B cell (primary cell): ENCODE data around the gene CWF19L2. TPM values are rescaled to one million over a fixed set of nuclear protein-coding genes. Genes with fewer than 3 reads are reported as not detected.

Experiments
- ATAC-seq: fragments of 200-7000 bp; cut with Tn5 transposase; one replicate; pipeline ENCODE4 v1.10.0; 2021; ENCODE audit warnings: low read depth, mild to moderate bottlenecking, moderate number of reproducible peaks, moderate library complexity
- CTCF ChIA-PET: fragments of 350-600 bp; sonication (Branson Sonifier 250); formaldehyde crosslinking; loops from one replicate; lab custom pipeline; 2021; ENCODE audit warnings: antibody characterized with exemption, inconsistent platforms; lab: Charles Lee
- POLR2A ChIA-PET: fragments of 350-600 bp; sonication (Branson Sonifier 250); formaldehyde crosslinking; loops from one replicate; lab custom pipeline; 2021; ENCODE audit warnings: antibody characterized with exemption; lab: Charles Lee
- DNase-seq: peaks from one replicate; pipeline ENCODE4 v3.0.0; 2013
- H2AFZ ChIP-seq: 2 replicates; pipeline ENCODE4 v1.6.1; 2012; ENCODE audit warnings: mild to moderate bottlenecking, low read depth, low read length; ENCODE audit not compliant: insufficient read depth, poor library complexity, severe bottlenecking
- H3K27ac ChIP-seq, 2 donors: 1 replicate in 1 of 2; 2 replicates in 1 of 2; pipeline ENCODE4 v1.5.1; 2012 to 2013; ENCODE audit warnings: low read length in 2 of 2, mild to moderate bottlenecking in 2 of 2, moderate library complexity in 1 of 2
- H3K27me3 ChIP-seq, 4 experiments: fragments of 200-600 bp in 1 of 4; sonication (generic) in 1 of 4; replicated peaks in 1 of 4; 1 replicate in 2 of 4; 2 replicates in 2 of 4; pipeline versions ENCODE4 v1.6.1 to v1.7.0; 2013 to 2016; ENCODE audit warnings: low read length in 3 of 4, mild to moderate bottlenecking in 2 of 4, mixed read lengths in 1 of 4, moderate library complexity in 1 of 4; ENCODE audit not compliant: insufficient read depth in 4 of 4, control insufficient read depth in 3 of 4; ENCODE audit errors: control extremely low read depth in 1 of 4
- H3K36me3 ChIP-seq, 2 experiments: replicated peaks in 1 of 2; 1 replicate in 1 of 2; 2 replicates in 1 of 2; pipeline versions ENCODE4 v1.6.1 to v1.7.1; 2013; ENCODE audit warnings: low read length in 1 of 2; ENCODE audit not compliant: insufficient read depth in 2 of 2, control insufficient read depth in 1 of 2; ENCODE audit errors: control extremely low read depth in 1 of 2, extremely low read depth in 1 of 2
- H3K4me1 ChIP-seq, 2 donors: fragments of 200-600 bp in 1 of 2; sonication (generic) in 1 of 2; 1 replicate in 1 of 2; 2 replicates in 1 of 2; pipeline versions ENCODE4 v1.5.1 to v1.6.1; 2013 to 2017; ENCODE audit warnings: low read length in 2 of 2; ENCODE audit not compliant: control insufficient read depth in 2 of 2, insufficient read depth in 2 of 2
- H3K4me2 ChIP-seq: replicated peaks from 2 replicates; pipeline ENCODE3; 2012; ENCODE audit warnings: mild to moderate bottlenecking, low read depth, low read length; ENCODE audit not compliant: poor library complexity, severe bottlenecking
- H3K4me3 ChIP-seq, 5 experiments: fragments of 200-600 bp in 1 of 5; sonication (generic) in 1 of 5; 1 replicate in 3 of 5; 2 replicates in 2 of 5; pipeline versions ENCODE4 v1.5.1 to v1.7.0; 2011 to 2016; ENCODE audit warnings: low read length in 4 of 5, mild to moderate bottlenecking in 4 of 5, low read depth in 2 of 5, control low read depth in 1 of 5, moderate library complexity in 1 of 5; ENCODE audit not compliant: insufficient read depth in 1 of 5; ENCODE audit errors: control extremely low read depth in 1 of 5, extremely low read depth in 1 of 5
- H3K79me2 ChIP-seq: fragments of 200-600 bp; sonication (generic); one replicate; pipeline ENCODE4 v1.6.0; 2016; ENCODE audit warnings: low read length; ENCODE audit not compliant: control insufficient read depth, insufficient read depth
- H3K9ac ChIP-seq: fragments of 200-600 bp; sonication (generic); 2 replicates; pipeline ENCODE4 v1.6.1; 2017; ENCODE audit warnings: mild to moderate bottlenecking, low read length, moderate library complexity
- H3K9me3 ChIP-seq, 3 donors: one replicate each; pipeline versions ENCODE4 v1.6.1 to v1.7.1; 2013; ENCODE audit warnings: low read length in 2 of 3; ENCODE audit not compliant: control insufficient read depth in 2 of 3, insufficient read depth in 1 of 3; ENCODE audit errors: control extremely low read depth in 1 of 3
- H4K20me1 ChIP-seq: 2 replicates; pipeline ENCODE4 v1.6.0; 2012; ENCODE audit warnings: mild to moderate bottlenecking, low read length; ENCODE audit not compliant: insufficient read depth, control insufficient read depth, poor library complexity, severe bottlenecking
- H3K27ac Mint-ChIP-seq: one replicate; pipeline ENCODE4 v1.8.0; 2021; ENCODE audit warnings: mixed read lengths
- H3K27me3 Mint-ChIP-seq: one replicate; pipeline ENCODE4 v1.8.0; 2021; ENCODE audit warnings: mixed read lengths
- H3K4me1 Mint-ChIP-seq: one replicate; pipeline ENCODE4 v1.8.0; 2021; ENCODE audit warnings: mixed read lengths
- H3K4me3 Mint-ChIP-seq: one replicate; pipeline ENCODE4 v1.8.0; 2021; ENCODE audit warnings: mixed read lengths
- H3K9me3 Mint-ChIP-seq: one replicate; pipeline ENCODE4 v1.8.0; 2022; ENCODE audit warnings: mixed read lengths; ENCODE audit not compliant: insufficient read depth
- EZH2 ChIP-seq: IDR thresholded peaks from 2 replicates; pipeline ENCODE4 v1.6.1; 2012; ENCODE audit warnings: borderline replicate concordance, low read depth, mild to moderate bottlenecking, moderate library complexity, low read length; ENCODE audit not compliant: insufficient read depth, poor library complexity, severe bottlenecking
- WGBS: methylation state at CpG from one replicate; pipeline ENCODE4 v1.1.5; 2013; ENCODE audit warnings: missing lambda C conversion rate; ENCODE audit not compliant: insufficient coverage; 5-methylcytosine and 5-hydroxymethylcytosine counted together
- intact Hi-C: fragments of 100-400 bp; cut with micrococcal nuclease; formaldehyde crosslinking; loops from one replicate; pipeline ENCODE4 v1.10.0; 2022
- polyA plus RNA-seq: library from polyadenylated mRNA; depleted of rRNA; stranded (reverse); fragments of >200 nt; gene quantifications from 2 replicates; pipeline ENCODE4 v1.2.3, GENCODE V29; 2012
- total RNA-seq, 2 donors: library from RNA; stranded (reverse); fragments of 120-200 nt in 1 of 2; gene quantifications; 1 replicate in 1 of 2; 2 replicates in 1 of 2; pipeline versions ENCODE4 v1.2.3 to v1.2.4, GENCODE V29; 2013 to 2022
- TF ChIP-seq, protein P1 (sequence below): fragments of 200-600 bp; IDR thresholded peaks from one replicate; pipeline ENCODE4 v1.8.0; 2022; ENCODE audit warnings: antibody characterized with exemption, mild to moderate bottlenecking

The CWF19L2 gene
- total and polyA plus RNA-seq, 2 donors (not counting 1 experiment from before 2014, with no cell fraction given) = 2.4 to 44.3 TPM

DNA sequence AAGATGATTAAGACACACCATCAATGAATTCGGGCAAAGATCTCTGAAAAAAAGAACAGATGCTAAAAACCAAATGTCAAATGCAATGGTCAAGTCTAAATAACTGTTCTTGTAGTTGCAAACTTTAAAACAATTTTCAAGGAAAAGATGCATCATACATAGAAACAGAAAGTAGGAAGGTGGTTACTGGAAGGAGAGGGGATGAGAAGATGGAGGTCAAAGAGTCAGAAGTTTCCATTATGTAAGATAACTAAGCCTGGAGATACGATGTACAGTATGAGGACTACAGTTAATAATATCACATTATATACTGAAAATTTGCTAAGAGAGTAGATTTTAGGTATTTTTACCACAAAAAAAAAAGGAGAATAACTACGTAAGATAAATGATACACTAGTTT lies 27.1 kb downstream of the CWF19L2 start:
- Mint-ChIP-seq H3K9me3 (no peaks in the 10 kb centered on the region), H3K4me3 (no peak overlapping the region), H3K27ac (no peak overlapping the region), H3K27me3 (no peaks in the 10 kb centered on the region), H3K4me1 (no peaks in the 10 kb centered on the region)
- POLR2A ChIA-PET = no interaction called here
- no peaks in the 10 kb centered on the region for H3K79me2 ChIP-seq
- TF ChIP-seq, protein P1, sequence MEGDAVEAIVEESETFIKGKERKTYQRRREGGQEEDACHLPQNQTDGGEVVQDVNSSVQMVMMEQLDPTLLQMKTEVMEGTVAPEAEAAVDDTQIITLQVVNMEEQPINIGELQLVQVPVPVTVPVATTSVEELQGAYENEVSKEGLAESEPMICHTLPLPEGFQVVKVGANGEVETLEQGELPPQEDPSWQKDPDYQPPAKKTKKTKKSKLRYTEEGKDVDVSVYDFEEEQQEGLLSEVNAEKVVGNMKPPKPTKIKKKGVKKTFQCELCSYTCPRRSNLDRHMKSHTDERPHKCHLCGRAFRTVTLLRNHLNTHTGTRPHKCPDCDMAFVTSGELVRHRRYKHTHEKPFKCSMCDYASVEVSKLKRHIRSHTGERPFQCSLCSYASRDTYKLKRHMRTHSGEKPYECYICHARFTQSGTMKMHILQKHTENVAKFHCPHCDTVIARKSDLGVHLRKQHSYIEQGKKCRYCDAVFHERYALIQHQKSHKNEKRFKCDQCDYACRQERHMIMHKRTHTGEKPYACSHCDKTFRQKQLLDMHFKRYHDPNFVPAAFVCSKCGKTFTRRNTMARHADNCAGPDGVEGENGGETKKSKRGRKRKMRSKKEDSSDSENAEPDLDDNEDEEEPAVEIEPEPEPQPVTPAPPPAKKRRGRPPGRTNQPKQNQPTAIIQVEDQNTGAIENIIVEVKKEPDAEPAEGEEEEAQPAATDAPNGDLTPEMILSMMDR = no peak
- H3K27ac ChIP-seq = no peak overlapping the region
- H3K9ac ChIP-seq = no peak overlapping the region
- H3K36me3 ChIP-seq = peaks cover 3 to 33% of the 10 kb centered on the region in 2 experiments
- H3K4me1 ChIP-seq = no peaks in the 10 kb centered on the region
- no peak for ATAC-seq
- CTCF ChIA-PET = no interaction called here
- no peaks in the 10 kb centered on the region for H3K27me3 ChIP-seq
- no peak overlapping the region for H3K4me2 ChIP-seq
- H3K9me3 ChIP-seq = no peaks in the 10 kb centered on the region
- no peak for DNase-seq
- no peak overlapping the region for H2AFZ ChIP-seq
- H4K20me1 ChIP-seq = no peaks in the 10 kb centered on the region
- intact Hi-C loops = no loop called here
- WGBS = no CpG with 5 or more reads among the region's 3 CpGs
- H3K4me3 ChIP-seq = no peak overlapping the region

DNA sequence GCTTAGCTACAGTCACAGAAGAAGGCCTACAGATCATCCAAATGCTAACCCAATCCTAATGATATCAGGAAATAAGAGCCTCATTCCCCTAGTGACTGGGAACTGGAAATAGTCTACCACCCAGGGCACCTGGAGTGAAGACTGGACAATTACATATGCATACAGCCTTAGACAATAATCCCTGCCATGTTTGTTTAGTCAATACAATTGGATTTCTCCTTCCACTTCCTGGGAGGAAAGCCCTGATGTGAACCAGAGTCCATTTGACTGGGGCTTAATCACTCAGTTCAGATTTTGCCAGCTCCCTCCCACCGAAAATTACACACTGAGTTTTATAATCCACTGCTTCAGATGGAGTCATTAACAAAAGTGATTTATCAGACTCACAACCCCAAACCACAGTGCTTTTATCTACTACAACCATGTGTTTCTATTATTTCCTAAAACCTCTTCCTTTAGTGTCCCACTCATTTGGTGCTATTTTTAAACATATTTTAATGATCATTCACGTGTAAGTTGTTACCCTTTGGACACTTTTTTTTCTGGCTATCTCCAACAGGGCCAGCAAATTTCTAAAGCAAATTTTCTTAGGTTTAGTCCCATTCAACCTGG lies 29.9 kb downstream of the CWF19L2 start:
- 40% methylated on average over 1 of the region's 2 CpGs for WGBS
- H3K4me1 ChIP-seq = no peaks in the 10 kb centered on the region
- intact Hi-C loops = no loop called here
- no peak overlapping the region for H3K4me2 ChIP-seq
- no peak overlapping the region for H3K4me3 ChIP-seq
- no peaks in the 10 kb centered on the region for H3K9me3 ChIP-seq
- Mint-ChIP-seq H3K9me3 (no peaks in the 10 kb centered on the region), H3K4me3 (no peak overlapping the region), H3K4me1 (no peaks in the 10 kb centered on the region), H3K27ac (no peak overlapping the region), H3K27me3 (no peaks in the 10 kb centered on the region)
- no peak overlapping the region for H3K9ac ChIP-seq
- ChIA-PET POLR2A (no interaction called here), CTCF (no interaction called here)
- ATAC-seq (no peak), DNase-seq (no peak)
- H3K36me3 ChIP-seq = peaks cover 5 to 31% of the 10 kb centered on the region in 2 experiments
- H3K79me2 ChIP-seq = no peaks in the 10 kb centered on the region
- TF ChIP-seq, protein P1 = no peak
- TF ChIP-seq EZH2 = no peak
- no peaks in the 10 kb centered on the region for H3K27me3 ChIP-seq
- no peak overlapping the region for H2AFZ ChIP-seq
- H3K27ac ChIP-seq = no peak overlapping the region
- H4K20me1 ChIP-seq = no peaks in the 10 kb centered on the region
